ENCODE results near the gene CCDC33.

- TF ChIP-seq POLR2A (IDR thresholded peaks at IDR 0.05) (no peak), CTCF (IDR thresholded peaks at IDR 0.05) (no peak), EP300 (IDR thresholded peaks at IDR 0.05) (peak in 1 of 2 donors; percentile 61)
Measured at GRCh38 chr15:74200412-74200815, 35.7 kb upstream of the CCDC33 start.
